ENCODE data around the gene SLC35G1. TPM values are rescaled to one million over a fixed set of nuclear protein-coding genes. Genes with fewer than 3 reads are reported as not detected.
A peak's percentile ranks its signal among the peaks of the same experiment; 100 is the strongest.

Gene SLC35G1
- total and polyA plus RNA-seq, 10 donors, result 1.2 to 7.9 (median 3.7) TPM

DNA sequence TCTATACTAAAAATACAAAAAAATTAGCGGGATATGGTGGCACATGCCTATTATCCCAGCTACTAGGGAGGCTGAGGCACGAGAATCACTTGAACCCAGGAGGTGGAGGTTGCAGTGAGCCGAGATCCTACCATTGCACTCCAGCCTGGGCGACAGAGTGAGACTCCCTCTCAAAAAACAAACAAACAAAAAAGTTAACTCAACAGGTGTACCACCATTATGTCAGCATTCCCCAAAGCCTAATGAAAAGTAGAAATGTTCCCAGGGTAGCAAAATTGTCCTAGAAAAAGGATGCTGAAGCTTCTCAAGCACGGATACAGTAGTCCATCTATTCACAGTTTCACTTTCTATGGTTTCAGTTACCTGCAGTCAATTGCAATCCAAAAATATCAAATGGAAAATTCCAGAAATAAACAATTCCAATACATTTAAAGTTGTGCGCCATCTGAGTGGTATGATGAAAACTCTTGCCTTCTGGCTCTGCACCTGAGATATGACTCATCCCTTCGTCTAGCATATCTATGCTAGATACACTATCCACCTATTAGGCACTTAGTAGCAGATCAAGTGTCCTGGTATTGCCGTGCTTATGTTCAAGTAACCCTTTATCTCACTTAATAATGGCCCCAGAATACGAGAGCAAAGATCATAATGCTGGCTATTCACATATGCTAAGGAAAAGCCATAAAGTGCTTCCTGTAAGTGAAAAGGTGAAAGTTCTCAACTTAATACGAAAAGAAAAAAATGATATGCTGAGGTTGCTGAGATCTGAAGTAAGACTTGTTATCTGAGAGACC lies 37.2 kb upstream of the SLC35G1 start:
- no peaks in the 10 kb centered on the region for H3K36me3 ChIP-seq
- intact Hi-C loops (cut with DNase I; ENCODE audit: low total_unique reads), result no loop called here
- no peak for TF ChIP-seq POLR2AphosphoS5 (IDR thresholded peaks at IDR 0.05)
- TF ChIP-seq, protein P1, sequence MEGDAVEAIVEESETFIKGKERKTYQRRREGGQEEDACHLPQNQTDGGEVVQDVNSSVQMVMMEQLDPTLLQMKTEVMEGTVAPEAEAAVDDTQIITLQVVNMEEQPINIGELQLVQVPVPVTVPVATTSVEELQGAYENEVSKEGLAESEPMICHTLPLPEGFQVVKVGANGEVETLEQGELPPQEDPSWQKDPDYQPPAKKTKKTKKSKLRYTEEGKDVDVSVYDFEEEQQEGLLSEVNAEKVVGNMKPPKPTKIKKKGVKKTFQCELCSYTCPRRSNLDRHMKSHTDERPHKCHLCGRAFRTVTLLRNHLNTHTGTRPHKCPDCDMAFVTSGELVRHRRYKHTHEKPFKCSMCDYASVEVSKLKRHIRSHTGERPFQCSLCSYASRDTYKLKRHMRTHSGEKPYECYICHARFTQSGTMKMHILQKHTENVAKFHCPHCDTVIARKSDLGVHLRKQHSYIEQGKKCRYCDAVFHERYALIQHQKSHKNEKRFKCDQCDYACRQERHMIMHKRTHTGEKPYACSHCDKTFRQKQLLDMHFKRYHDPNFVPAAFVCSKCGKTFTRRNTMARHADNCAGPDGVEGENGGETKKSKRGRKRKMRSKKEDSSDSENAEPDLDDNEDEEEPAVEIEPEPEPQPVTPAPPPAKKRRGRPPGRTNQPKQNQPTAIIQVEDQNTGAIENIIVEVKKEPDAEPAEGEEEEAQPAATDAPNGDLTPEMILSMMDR (IDR thresholded peaks at IDR 0.05 in 8 of 11, conservative IDR thresholded peaks at IDR 0.05 in 3 of 11), result no peak
- no peak for TF ChIP-seq POLR2A (IDR thresholded peaks at IDR 0.05)
- DNase-seq, result no peak
- H3K27ac ChIP-seq, result no peak overlapping the region
- no peaks in the 10 kb centered on the region for H3K4me1 ChIP-seq
- H3K9me3 ChIP-seq, result no peaks in the 10 kb centered on the region
- H3K27me3 ChIP-seq (replicated peaks in 1 of 7), result peaks cover 0 to 9% (median 0%) of the 10 kb centered on the region in 7 donors
- H3K4me3 ChIP-seq, result no peak overlapping the region
- 81 to 91% (median 86%) methylated on average over 10 of the region's 10 CpGs for WGBS, 5 donors

DNA sequence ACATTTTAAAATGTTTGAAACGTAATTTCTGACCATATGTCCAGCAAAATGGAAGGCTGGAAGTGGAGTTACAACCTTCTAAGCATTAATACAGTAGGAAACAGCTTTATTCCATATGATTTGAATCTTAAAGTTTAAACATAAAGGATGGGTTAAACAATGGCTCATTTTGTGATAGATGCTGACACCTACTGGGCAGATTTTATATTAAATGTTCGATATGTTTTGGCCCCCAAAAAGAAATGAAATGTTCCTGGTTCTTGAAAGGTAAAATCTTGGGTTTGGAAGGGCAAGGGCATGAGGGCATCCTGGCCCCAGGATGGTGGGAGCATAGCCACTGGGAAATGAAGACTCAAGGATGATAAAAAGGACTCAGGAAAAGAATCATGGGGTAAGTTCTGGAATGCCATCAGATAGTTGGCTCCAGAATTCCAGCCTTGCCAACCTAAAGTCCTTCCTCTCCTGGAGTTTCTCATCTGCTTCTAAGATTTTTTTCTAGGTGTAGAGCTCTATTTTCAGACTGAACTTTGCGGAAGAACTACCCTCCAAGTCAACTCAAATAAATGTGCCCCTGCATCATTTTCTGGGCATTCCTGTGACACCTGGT lies 34.6 kb upstream of the SLC35G1 start:
- no peak overlapping the region for H3K4me3 ChIP-seq
- TF ChIP-seq, protein P1 (IDR thresholded peaks at IDR 0.05 in 8 of 11, conservative IDR thresholded peaks at IDR 0.05 in 3 of 11), result peak in 5 of 11 experiments; percentile 23 to 29 (median 29)
- TF ChIP-seq POLR2AphosphoS5 (IDR thresholded peaks at IDR 0.05), result no peak
- H3K27me3 ChIP-seq (replicated peaks in 1 of 7), result peaks cover 0 to 9% (median 0%) of the 10 kb centered on the region in 7 donors
- H3K9me3 ChIP-seq, result no peaks in the 10 kb centered on the region
- intact Hi-C loops (cut with DNase I; ENCODE audit: low total_unique reads), result no loop called here
- whole genome bisulfite sequencing, 5 donors, result 27 to 35% (median 31%) methylated on average over 3 of the region's 3 CpGs
- no peaks in the 10 kb centered on the region for H3K36me3 ChIP-seq
- no peak overlapping the region for H3K27ac ChIP-seq
- no peak for DNase-seq
- no peaks in the 10 kb centered on the region for H3K4me1 ChIP-seq

DNA sequence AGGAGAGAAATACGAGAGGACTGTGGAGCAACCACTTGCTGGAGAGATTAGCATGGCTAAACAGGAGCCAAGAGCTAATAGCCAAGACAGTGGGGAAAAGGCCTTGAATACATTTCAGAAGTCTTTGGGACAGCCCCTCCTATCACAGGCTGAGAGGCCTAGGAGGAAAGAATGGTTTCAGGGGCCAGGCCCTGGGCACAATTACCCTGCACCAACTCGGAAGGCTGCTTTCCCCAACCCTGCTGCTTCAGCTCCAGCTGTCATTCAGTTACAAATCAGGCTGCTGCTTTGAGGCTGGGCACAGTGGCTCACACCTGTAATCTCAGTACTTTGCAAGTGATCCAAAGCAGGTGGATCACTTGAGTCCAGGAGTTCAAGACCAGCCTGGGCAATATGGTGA lies 32.0 kb upstream of the SLC35G1 start:
- Histone ChIP-seq H3K27ac (no peak overlapping the region), H3K27me3 (replicated peaks in 1 of 7) (peaks cover 0 to 16% (median 0%) of the 10 kb centered on the region in 7 donors), H3K36me3 (no peaks in the 10 kb centered on the region), H3K9me3 (no peaks in the 10 kb centered on the region), H3K4me3 (no peak overlapping the region), H3K4me1 (no peaks in the 10 kb centered on the region)
- no peak for DNase-seq
- intact Hi-C loops (cut with DNase I; ENCODE audit: low total_unique reads), result no loop called here
- WGBS, 5 donors, result 85 to 98% (median 92%) methylated on average over 2 of the region's 2 CpGs
- TF ChIP-seq POLR2A (IDR thresholded peaks at IDR 0.05), result no peak
- no peak for TF ChIP-seq POLR2AphosphoS5 (IDR thresholded peaks at IDR 0.05)
- TF ChIP-seq, protein P1 (IDR thresholded peaks at IDR 0.05 in 8 of 11, conservative IDR thresholded peaks at IDR 0.05 in 3 of 11), result no peak

DNA sequence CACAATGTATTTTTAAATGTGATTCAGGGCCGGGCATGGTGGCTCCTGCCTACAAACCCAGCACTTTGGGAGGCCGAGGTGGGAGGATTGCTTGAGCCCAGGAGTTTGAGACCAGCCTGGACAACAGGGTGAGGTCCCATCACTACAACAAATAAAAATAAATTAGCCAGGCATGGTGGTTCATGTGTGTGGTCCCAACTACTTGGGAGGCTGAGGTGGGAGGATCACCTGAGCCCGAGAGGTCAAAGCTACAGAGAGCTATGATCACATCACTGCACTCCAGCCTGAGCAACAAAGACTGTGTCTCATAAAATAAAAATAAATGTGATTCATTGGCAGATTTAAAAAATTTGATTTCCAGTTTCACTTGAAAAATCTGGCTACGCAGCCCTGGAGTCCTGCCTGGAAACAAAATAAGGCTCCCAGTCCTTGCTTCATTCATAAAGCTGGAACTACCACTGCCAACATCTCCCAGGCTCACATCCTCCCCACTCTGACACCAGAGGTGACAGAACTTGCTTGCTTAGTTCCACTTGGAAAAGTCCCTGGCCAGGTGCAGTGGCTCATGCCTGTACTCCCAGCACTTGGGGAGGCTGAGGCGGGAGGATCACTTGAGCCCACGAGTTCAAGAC lies 27.9 kb upstream of the SLC35G1 start:
- 63 to 90% (median 87%) methylated on average over 6 of the region's 6 CpGs for WGBS, 5 donors
- H3K27me3 ChIP-seq (replicated peaks in 1 of 7), result peaks cover 0 to 17% (median 0%) of the 10 kb centered on the region in 7 donors
- no peaks in the 10 kb centered on the region for H3K36me3 ChIP-seq
- H3K4me1 ChIP-seq, result no peaks in the 10 kb centered on the region
- no peak overlapping the region for H3K4me3 ChIP-seq
- TF ChIP-seq, protein P1 (IDR thresholded peaks at IDR 0.05 in 8 of 11, conservative IDR thresholded peaks at IDR 0.05 in 3 of 11), result no peak
- no peak for TF ChIP-seq POLR2AphosphoS5 (IDR thresholded peaks at IDR 0.05)
- no peak for TF ChIP-seq POLR2A (IDR thresholded peaks at IDR 0.05)
- H3K9me3 ChIP-seq, result no peaks in the 10 kb centered on the region
- intact Hi-C loops (cut with DNase I; ENCODE audit: low total_unique reads), result no loop called here
- no peak overlapping the region for H3K27ac ChIP-seq
- DNase-seq, result no peak

All from spleen (tissue), 11 donors.